ENCODE results near the gene CSNK2A1. TPM values are rescaled to one million over a fixed set of nuclear protein-coding genes. Genes with fewer than 3 reads are reported as not detected.

CSNK2A1 gene
- total RNA-seq, 2 donors from 2014 or later, result 107 to 144 TPM

- no peak overlapping the region for H3K9ac ChIP-seq (ENCODE audit: low read depth in 2 of 2, low read length in 2 of 2)
- H3K36me3 ChIP-seq, result no peaks in the 10 kb centered on the region
- intact Hi-C loops (cut with DNase I), result no loop called here
- H3K9me3 ChIP-seq, result no peaks in the 10 kb centered on the region
- H3K4me1 ChIP-seq, result peaks cover 5% of the 10 kb centered on the region
- no peaks in the 10 kb centered on the region for H3K27me3 ChIP-seq
- H3K27ac ChIP-seq, result no peak overlapping the region
- H3K4me3 ChIP-seq, result no peak overlapping the region
- DNase-seq, result no peak
- TF ChIP-seq CTCF (IDR thresholded peaks at IDR 0.05), result no peak
These were observed 16.1 kb downstream of the CSNK2A1 start for GRCh38 chr20:527571-527886.

- Histone ChIP-seq H3K9me3 (no peaks in the 10 kb centered on the region), H3K36me3 (no peaks in the 10 kb centered on the region), H3K27me3 (no peaks in the 10 kb centered on the region), H3K4me3 (no peak overlapping the region), H3K27ac (no peak overlapping the region), H3K4me1 (no peaks in the 10 kb centered on the region), H3K9ac (ENCODE audit: low read depth in 2 of 2, low read length in 2 of 2) (no peak overlapping the region)
- no peak for DNase-seq
- intact Hi-C loops (cut with DNase I), result no loop called here
- no peak for TF ChIP-seq CTCF (IDR thresholded peaks at IDR 0.05)
These were observed 21.7 kb downstream of the CSNK2A1 start for GRCh38 chr20:521860-522259.

- Histone ChIP-seq H3K27me3 (no peaks in the 10 kb centered on the region), H3K4me1 (no peaks in the 10 kb centered on the region), H3K9ac (ENCODE audit: low read depth in 2 of 2, low read length in 2 of 2) (no peak overlapping the region), H3K27ac (no peak overlapping the region), H3K36me3 (no peaks in the 10 kb centered on the region), H3K9me3 (no peaks in the 10 kb centered on the region), H3K4me3 (no peak overlapping the region)
- DNase-seq, result no peak
- intact Hi-C loops (cut with DNase I), result no loop called here
- no peak for TF ChIP-seq CTCF (IDR thresholded peaks at IDR 0.05)
These were observed 23.6 kb downstream of the CSNK2A1 start for GRCh38 chr20:519999-520398.

GRCh38 chr20:517221-517620, 26.4 kb downstream of the CSNK2A1 start:
- Histone ChIP-seq H3K9me3 (no peaks in the 10 kb centered on the region), H3K36me3 (no peaks in the 10 kb centered on the region), H3K4me3 (no peak overlapping the region), H3K4me1 (no peaks in the 10 kb centered on the region), H3K27me3 (no peaks in the 10 kb centered on the region), H3K27ac (no peak overlapping the region), H3K9ac (ENCODE audit: low read depth in 2 of 2, low read length in 2 of 2) (no peak overlapping the region)
- DNase-seq, result no peak
- no peak for TF ChIP-seq CTCF (IDR thresholded peaks at IDR 0.05)
- intact Hi-C loops (cut with DNase I), result no loop called here

DNA sequence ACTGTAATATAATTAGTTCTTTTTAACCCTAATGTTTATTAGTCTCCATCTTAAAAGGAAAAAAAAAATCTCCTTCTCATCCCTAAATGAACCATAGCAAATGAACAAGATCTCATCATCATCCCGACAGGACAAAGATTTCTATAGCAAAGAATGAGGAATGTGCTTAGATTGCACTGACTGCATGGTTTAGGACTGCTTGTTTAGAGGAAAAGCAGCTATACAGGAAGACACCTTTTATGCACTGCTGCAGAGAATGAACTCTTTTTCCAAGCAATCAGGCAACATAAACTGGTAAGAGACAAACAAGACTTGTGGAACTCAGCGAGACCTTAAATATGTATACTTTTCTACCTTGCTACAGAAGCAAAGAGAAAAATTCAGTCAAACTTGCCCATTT, 26.8 kb downstream of the CSNK2A1 start:
- Histone ChIP-seq H3K4me1 (no peaks in the 10 kb centered on the region), H3K4me3 (no peak overlapping the region), H3K9me3 (no peaks in the 10 kb centered on the region), H3K9ac (ENCODE audit: low read depth in 2 of 2, low read length in 2 of 2) (no peak overlapping the region), H3K36me3 (no peaks in the 10 kb centered on the region), H3K27me3 (no peaks in the 10 kb centered on the region), H3K27ac (no peak overlapping the region)
- intact Hi-C loops (cut with DNase I), result no loop called here
- DNase-seq, result no peak
- TF ChIP-seq CTCF (IDR thresholded peaks at IDR 0.05), result no peak

GRCh38 chr20:515696-516095, 27.9 kb downstream of the CSNK2A1 start:
- Histone ChIP-seq H3K9ac (ENCODE audit: low read depth in 2 of 2, low read length in 2 of 2) (no peak overlapping the region), H3K36me3 (no peaks in the 10 kb centered on the region), H3K9me3 (no peaks in the 10 kb centered on the region), H3K4me1 (peaks cover 3% of the 10 kb centered on the region), H3K27me3 (no peaks in the 10 kb centered on the region), H3K27ac (no peak overlapping the region), H3K4me3 (no peak overlapping the region)
- intact Hi-C loops (cut with DNase I), result no loop called here
- TF ChIP-seq CTCF (IDR thresholded peaks at IDR 0.05), result no peak
- DNase-seq, result no peak

Measured in colonic mucosa (tissue), 4 donors.